ENCODE data around the gene CARM1.

GRCh38 chr19:10838377-10838776, 33.0 kb upstream of the CARM1 start:
- TF ChIP-seq CTCF (IDR thresholded peaks at IDR 0.05; ENCODE audit: extremely low read depth in 1 of 2, insufficient read depth in 1 of 2, low read depth in 1 of 2, low read length in 2 of 2) (no peak), EZH2 (IDR thresholded peaks at IDR 0.05; ENCODE audit: borderline replicate concordance, low read depth, low read length, severe bottlenecking) (no peak), POLR2A (IDR thresholded peaks at IDR 0.05; ENCODE audit: low read depth, low read length) (no peak), POLR2AphosphoS5 (IDR thresholded peaks at IDR 0.05; ENCODE audit: insufficient read depth, low read depth, low read length) (no peak), MYC (IDR thresholded peaks at IDR 0.05; ENCODE audit: low read depth, low read length) (no peak), JUN (IDR thresholded peaks at IDR 0.05; ENCODE audit: borderline replicate concordance, insufficient read depth, insufficient read length, low read depth) (no peak)
